K562 (cell line): ENCODE measurements around the gene FAM186B. TPM values are rescaled to one million over a fixed set of nuclear protein-coding genes. Genes with fewer than 3 reads are reported as not detected.

Experiments
- ARID2 ChIP-seq: fragments of 450-650 bp; IDR thresholded peaks from 2 replicates; pipeline ENCODE4 v1.6.1; 2017; ENCODE audit warnings: antibody characterized with exemption, mild to moderate bottlenecking
- E2F3 ChIP-seq: fragments of 250-450 bp; sonication (Bioruptor Pico); IDR thresholded peaks from 2 replicates; pipeline ENCODE4 v1.4.0; 2020; ENCODE audit warnings: mild to moderate bottlenecking
- KAT7 ChIP-seq: sonication (generic); formaldehyde crosslinking; IDR thresholded peaks from 2 replicates; pipeline ENCODE4 v1.8.0; 2022; ENCODE audit warnings: missing genetic modification reagents, mild to moderate bottlenecking, borderline replicate concordance
- KLF13 ChIP-seq: fragments of 450-650 bp; IDR thresholded peaks from 2 replicates; pipeline ENCODE4 v1.6.1; 2016; ENCODE audit warnings: missing genetic modification characterization, low read depth, mild to moderate bottlenecking, missing compliant biosample characterization, moderate library complexity, borderline replicate concordance
- MAZ ChIP-seq, 2 experiments: fragments of 450-650 bp in 1 of 2; sonication (generic) in 1 of 2; formaldehyde crosslinking; IDR thresholded peaks in 1 of 2; conservative IDR thresholded peaks in 1 of 2; 2 replicates each; pipeline versions ENCODE4 v1.4.0 to v1.5.0; 2020; ENCODE audit warnings: mild to moderate bottlenecking in 1 of 2, missing genetic modification reagents in 1 of 2
- MEF2D ChIP-seq: conservative IDR thresholded peaks from 2 replicates; pipeline ENCODE4 v1.6.1; 2016; ENCODE audit warnings: low read depth, missing genetic modification characterization, missing compliant biosample characterization
- RNF2 ChIP-seq: sonication (generic); IDR thresholded peaks from 2 replicates; pipeline ENCODE4 v1.6.1; 2016
- SMAD1 ChIP-seq: fragments of 150-350 bp; IDR thresholded peaks from 2 replicates; pipeline ENCODE4 v1.6.1; 2014; ENCODE audit warnings: low read length, low read depth; ENCODE audit not compliant: partially characterized antibody
- SNIP1 ChIP-seq: fragments of 450-650 bp; IDR thresholded peaks from 2 replicates; pipeline ENCODE4 v1.7.1; 2017; ENCODE audit warnings: low read depth, mild to moderate bottlenecking
- SPI1 ChIP-seq: IDR thresholded peaks from 2 replicates; pipeline ENCODE4 v1.6.1; 2011; ENCODE audit warnings: low read depth, low read length, control low read depth, borderline replicate concordance
- ZNF408 ChIP-seq: fragments of 250-450 bp; sonication (Bioruptor Pico); IDR thresholded peaks from 2 replicates; pipeline ENCODE4 v1.4.0; 2020; ENCODE audit warnings: low read depth, mild to moderate bottlenecking, moderate library complexity
- ZNF780A ChIP-seq: fragments of 250-450 bp; sonication (Bioruptor Pico); IDR thresholded peaks from 2 replicates; pipeline ENCODE4 v1.5.0; 2021; ENCODE audit warnings: mild to moderate bottlenecking
- polyA plus RNA-seq, 8 experiments: library from polyadenylated mRNA; depleted of rRNA in 4 of 8; stranded (reverse) in 5 of 8; unstranded in 3 of 8; fragments of >200 nt; fragmentation: Nextera tagmentation in 2 of 8; fragmentation: Illumina TruSeq in 1 of 8; extraction: Ambion mirVana in 2 of 8; extraction: Trizol in 1 of 8; gene quantifications; 2 replicates each; pipeline versions ENCODE4 v1.2.1 to v1.2.3, GENCODE V29; 2011 to 2014; ENCODE audit warnings: inconsistent platforms in 1 of 8, missing spikeins in 1 of 8
- total RNA-seq, 7 experiments: library from RNA; depleted of rRNA in 6 of 7; stranded (reverse); fragments of >200 nt in 6 of 7; fragmentation: Illumina TruSeq in 2 of 7; extraction: Trizol in 2 of 7; gene quantifications; 2 replicates each; pipeline versions ENCODE4 v1.2.1 to v1.2.3, GENCODE V29; 2011 to 2021; ENCODE audit warnings: low replicate concordance in 1 of 7
- TF ChIP-seq, protein P1 (sequence below), 2 experiments: fragments of 450-650 bp; IDR thresholded peaks; 2 replicates each; pipeline ENCODE4 v1.6.1; 2018; ENCODE audit warnings: mild to moderate bottlenecking in 2 of 2, low read depth in 1 of 2; ENCODE audit not compliant: partially characterized antibody in 2 of 2
- TF ChIP-seq, protein P2 (sequence below), 3 experiments: fragments of 200-800 bp in 1 of 3; fragments of 250-450 bp in 1 of 3; fragments of 450-650 bp in 1 of 3; sonication (Bioruptor Pico) in 1 of 3; sonication (Bioruptor generic) in 1 of 3; formaldehyde crosslinking in 1 of 3; IDR thresholded peaks; 2 replicates each; pipeline versions ENCODE4 v1.6.1 to v1.8.0; 2016 to 2022; ENCODE audit warnings: mild to moderate bottlenecking in 2 of 3, missing genetic modification characterization in 2 of 3, missing compliant biosample characterization in 1 of 3, moderate library complexity in 1 of 3
- TF ChIP-seq, protein P3 (sequence below): fragments of 450-650 bp; formaldehyde crosslinking; IDR thresholded peaks from 2 replicates; pipeline ENCODE4 v1.4.0; 2020; ENCODE audit warnings: mild to moderate bottlenecking, moderate library complexity
- TF ChIP-seq, protein P4 (sequence below): sonication (generic); formaldehyde crosslinking; IDR thresholded peaks from 2 replicates; pipeline ENCODE4 v1.9.0; 2022; ENCODE audit warnings: mild to moderate bottlenecking, missing genetic modification reagents

FAM186B gene
- total and polyA plus RNA-seq, 9 of the 15 experiments (the other 6 are each of a cell fraction or from before 2014, with no cell fraction given) = 0.07 to 0.42 (median 0.15) TPM

DNA sequence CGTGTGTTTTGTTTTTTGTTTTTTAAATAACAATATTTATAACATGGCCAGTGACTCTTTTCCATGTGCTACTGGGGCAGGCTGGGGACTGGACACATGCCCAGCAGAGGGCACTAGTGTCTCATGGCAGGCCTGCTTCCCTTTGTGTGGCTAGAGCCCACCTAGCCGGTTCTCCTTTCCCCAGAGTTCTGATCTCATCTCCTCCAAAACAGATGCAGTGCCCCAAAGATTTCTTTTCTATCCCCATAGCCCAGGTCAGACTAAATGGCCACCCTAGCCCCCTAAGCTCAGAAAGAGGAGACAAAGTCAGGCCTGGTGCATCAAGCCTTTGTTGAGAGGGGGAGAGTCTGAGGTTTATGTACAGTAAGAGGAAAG is 39.2 kb upstream of the FAM186B start (continued):
- TF ChIP-seq, protein P1, sequence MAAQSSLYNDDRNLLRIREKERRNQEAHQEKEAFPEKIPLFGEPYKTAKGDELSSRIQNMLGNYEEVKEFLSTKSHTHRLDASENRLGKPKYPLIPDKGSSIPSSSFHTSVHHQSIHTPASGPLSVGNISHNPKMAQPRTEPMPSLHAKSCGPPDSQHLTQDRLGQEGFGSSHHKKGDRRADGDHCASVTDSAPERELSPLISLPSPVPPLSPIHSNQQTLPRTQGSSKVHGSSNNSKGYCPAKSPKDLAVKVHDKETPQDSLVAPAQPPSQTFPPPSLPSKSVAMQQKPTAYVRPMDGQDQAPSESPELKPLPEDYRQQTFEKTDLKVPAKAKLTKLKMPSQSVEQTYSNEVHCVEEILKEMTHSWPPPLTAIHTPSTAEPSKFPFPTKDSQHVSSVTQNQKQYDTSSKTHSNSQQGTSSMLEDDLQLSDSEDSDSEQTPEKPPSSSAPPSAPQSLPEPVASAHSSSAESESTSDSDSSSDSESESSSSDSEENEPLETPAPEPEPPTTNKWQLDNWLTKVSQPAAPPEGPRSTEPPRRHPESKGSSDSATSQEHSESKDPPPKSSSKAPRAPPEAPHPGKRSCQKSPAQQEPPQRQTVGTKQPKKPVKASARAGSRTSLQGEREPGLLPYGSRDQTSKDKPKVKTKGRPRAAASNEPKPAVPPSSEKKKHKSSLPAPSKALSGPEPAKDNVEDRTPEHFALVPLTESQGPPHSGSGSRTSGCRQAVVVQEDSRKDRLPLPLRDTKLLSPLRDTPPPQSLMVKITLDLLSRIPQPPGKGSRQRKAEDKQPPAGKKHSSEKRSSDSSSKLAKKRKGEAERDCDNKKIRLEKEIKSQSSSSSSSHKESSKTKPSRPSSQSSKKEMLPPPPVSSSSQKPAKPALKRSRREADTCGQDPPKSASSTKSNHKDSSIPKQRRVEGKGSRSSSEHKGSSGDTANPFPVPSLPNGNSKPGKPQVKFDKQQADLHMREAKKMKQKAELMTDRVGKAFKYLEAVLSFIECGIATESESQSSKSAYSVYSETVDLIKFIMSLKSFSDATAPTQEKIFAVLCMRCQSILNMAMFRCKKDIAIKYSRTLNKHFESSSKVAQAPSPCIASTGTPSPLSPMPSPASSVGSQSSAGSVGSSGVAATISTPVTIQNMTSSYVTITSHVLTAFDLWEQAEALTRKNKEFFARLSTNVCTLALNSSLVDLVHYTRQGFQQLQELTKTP (IDR thresholded peaks at IDR 0.05; ENCODE audit: low read depth in 1 of 2, partially characterized antibody in 2 of 2) = no peak
- TF ChIP-seq RNF2 = no peak
- TF ChIP-seq, protein P2, sequence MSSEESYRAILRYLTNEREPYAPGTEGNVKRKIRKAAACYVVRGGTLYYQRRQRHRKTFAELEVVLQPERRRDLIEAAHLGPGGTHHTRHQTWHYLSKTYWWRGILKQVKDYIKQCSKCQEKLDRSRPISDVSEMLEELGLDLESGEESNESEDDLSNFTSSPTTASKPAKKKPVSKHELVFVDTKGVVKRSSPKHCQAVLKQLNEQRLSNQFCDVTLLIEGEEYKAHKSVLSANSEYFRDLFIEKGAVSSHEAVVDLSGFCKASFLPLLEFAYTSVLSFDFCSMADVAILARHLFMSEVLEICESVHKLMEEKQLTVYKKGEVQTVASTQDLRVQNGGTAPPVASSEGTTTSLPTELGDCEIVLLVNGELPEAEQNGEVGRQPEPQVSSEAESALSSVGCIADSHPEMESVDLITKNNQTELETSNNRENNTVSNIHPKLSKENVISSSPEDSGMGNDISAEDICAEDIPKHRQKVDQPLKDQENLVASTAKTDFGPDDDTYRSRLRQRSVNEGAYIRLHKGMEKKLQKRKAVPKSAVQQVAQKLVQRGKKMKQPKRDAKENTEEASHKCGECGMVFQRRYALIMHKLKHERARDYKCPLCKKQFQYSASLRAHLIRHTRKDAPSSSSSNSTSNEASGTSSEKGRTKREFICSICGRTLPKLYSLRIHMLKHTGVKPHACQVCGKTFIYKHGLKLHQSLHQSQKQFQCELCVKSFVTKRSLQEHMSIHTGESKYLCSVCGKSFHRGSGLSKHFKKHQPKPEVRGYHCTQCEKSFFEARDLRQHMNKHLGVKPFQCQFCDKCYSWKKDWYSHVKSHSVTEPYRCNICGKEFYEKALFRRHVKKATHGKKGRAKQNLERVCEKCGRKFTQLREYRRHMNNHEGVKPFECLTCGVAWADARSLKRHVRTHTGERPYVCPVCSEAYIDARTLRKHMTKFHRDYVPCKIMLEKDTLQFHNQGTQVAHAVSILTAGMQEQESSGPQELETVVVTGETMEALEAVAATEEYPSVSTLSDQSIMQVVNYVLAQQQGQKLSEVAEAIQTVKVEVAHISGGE (CRISPR knock-in tag; IDR thresholded peaks at IDR 0.05) = no peak
- TF ChIP-seq E2F3 (CRISPR knock-in tag) = no peak
- TF ChIP-seq, protein P3, sequence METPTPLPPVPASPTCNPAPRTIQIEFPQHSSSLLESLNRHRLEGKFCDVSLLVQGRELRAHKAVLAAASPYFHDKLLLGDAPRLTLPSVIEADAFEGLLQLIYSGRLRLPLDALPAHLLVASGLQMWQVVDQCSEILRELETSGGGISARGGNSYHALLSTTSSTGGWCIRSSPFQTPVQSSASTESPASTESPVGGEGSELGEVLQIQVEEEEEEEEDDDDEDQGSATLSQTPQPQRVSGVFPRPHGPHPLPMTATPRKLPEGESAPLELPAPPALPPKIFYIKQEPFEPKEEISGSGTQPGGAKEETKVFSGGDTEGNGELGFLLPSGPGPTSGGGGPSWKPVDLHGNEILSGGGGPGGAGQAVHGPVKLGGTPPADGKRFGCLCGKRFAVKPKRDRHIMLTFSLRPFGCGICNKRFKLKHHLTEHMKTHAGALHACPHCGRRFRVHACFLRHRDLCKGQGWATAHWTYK (CRISPR knock-in tag) = 0 out of 2 replicates have a peak, but pooled peaks have one; percentile 24
- TF ChIP-seq SNIP1 = no peak
- TF ChIP-seq, protein P4, sequence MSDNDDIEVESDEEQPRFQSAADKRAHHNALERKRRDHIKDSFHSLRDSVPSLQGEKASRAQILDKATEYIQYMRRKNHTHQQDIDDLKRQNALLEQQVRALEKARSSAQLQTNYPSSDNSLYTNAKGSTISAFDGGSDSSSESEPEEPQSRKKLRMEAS (CRISPR knock-in tag) = peak; percentile 29
- TF ChIP-seq MEF2D (tag) = no peak
- TF ChIP-seq SMAD1 = no peak
- peak; percentile 98 for TF ChIP-seq ARID2
- no peak for TF ChIP-seq KAT7 (CRISPR knock-in tag)
- TF ChIP-seq ZNF408 (CRISPR knock-in tag) = no peak
- TF ChIP-seq KLF13 (tag) = no peak
- peak; percentile 29; the same call in 1 of the 2 replicates for TF ChIP-seq SPI1
- peak in 1 of 2 experiments; percentile 62; a peak in 2 of 4 replicates for TF ChIP-seq MAZ (CRISPR knock-in tag; conservative IDR thresholded peaks at IDR 0.05 in 1 of 2, IDR thresholded peaks at IDR 0.05 in 1 of 2)
- TF ChIP-seq ZNF780A (CRISPR knock-in tag) = no peak
